HEK293T (cell line): Measurements from ENCODE around the gene KAT6B.

ENCODE experiments used
- BHLHE40 ChIP-seq: fragments of 450-650 bp; IDR thresholded peaks from 2 replicates; pipeline ENCODE4 v1.6.1; 2016; ENCODE audit warnings: mild to moderate bottlenecking, moderate library complexity, borderline replicate concordance
- FOXM1 ChIP-seq: fragments of 450-650 bp; IDR thresholded peaks from 2 replicates; pipeline ENCODE4 v1.6.1; 2017; ENCODE audit warnings: mild to moderate bottlenecking, borderline replicate concordance

- no peak for TF ChIP-seq BHLHE40
- no peak for TF ChIP-seq FOXM1
Observed at GRCh38 chr10:75061709-75062505, 235.5 kb downstream of the KAT6B start.
